DMS153 treated with DMSO at 0.1 percent for 48 hours (cell line): Measurements from ENCODE around the gene KCNJ15.
A peak's percentile ranks its signal among the peaks of the same experiment; 100 is the strongest.
"Not testable (repeated sequence)": the region's sequence is repeated elsewhere in the genome, so short reads cannot be mapped to it uniquely, and the experiment has no call there.

ENCODE experiments used
- DNase-seq: peaks from one replicate; lab custom pipeline; 2025; ENCODE audit not compliant: unreplicated experiment; lab: John Stamatoyannopoulos, UW

The KCNJ15 gene

GRCh38 chr21:38256599-38257302, at the start of gene KCNJ15:
KCNJ15 (plus strand) TSS chr21:38256991; CDS start chr21:38299262, 42,271 bp downstream.
- DNase-seq: no peak

DNA sequence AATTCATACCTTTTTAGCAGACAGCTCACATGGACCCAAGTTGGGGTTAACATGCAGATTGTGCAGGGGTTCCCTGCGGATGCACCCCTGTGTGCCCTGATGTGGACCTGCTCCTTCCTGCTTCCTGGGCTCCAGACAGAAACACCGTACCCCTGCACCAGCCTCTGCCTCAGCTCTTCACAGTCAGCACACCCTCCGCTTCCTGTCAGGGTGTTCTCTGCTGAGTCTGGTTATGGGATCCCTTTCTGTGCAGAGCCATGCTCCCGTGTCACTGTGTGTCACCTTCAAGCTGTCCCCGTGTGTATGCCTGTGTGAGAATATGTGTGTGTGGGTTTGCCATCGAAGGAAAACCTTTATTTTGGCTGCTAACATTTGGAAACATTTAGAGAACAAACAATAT, 48.7 kb upstream of the KCNJ15 start:
- DNase-seq: no peak

GRCh38 chr21:38211321-38211720, 45.5 kb upstream of the KCNJ15 start:
- DNase-seq: no peak

DNA sequence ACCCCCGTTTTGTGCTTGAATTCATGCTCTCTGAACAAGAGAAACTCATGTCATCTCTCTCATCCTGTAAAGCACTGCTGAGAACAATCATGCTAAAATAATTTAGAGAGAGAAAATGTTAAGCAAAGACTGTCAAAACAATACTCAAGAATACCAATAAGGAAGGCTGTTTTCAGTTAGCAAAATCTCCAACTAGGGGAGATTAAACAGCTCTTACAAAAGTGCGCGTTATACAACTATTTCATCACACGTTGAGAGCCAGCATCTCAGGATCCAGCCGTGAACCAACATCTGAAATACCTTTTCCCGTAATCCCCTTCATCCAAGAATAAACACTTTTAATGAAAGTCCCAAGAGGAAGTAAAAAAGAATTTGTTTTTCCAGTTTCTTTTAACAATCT, 44.1 kb upstream of the KCNJ15 start:
- no peak for DNase-seq

- DNase-seq: peak; percentile 91
Observed at GRCh38 chr21:38219049-38219628, 37.7 kb upstream of the KCNJ15 start.

DNA sequence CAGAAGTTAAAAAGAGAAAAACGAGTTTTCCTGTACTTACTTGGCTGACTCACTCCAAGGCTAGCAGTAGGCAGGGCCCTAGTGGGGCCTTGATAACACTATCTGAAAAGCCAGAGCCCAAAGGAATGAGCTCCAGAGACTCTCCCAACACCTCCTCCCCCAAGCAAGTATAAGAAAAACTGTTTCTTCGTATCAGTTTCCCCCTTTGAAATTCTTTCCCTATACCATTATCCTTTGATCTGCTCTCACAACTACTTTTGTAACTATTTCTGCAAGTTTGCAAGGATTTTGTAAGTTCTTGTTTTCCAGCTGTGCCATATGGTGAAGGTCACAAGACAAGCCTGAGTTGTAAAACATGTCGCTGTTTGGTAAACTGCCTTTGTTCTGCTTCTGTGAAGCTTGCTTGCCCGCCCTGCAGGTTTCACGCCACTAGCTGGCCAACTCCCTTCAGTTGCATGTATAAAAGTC, 36.5 kb upstream of the KCNJ15 start:
- DNase-seq: no peak

DNA sequence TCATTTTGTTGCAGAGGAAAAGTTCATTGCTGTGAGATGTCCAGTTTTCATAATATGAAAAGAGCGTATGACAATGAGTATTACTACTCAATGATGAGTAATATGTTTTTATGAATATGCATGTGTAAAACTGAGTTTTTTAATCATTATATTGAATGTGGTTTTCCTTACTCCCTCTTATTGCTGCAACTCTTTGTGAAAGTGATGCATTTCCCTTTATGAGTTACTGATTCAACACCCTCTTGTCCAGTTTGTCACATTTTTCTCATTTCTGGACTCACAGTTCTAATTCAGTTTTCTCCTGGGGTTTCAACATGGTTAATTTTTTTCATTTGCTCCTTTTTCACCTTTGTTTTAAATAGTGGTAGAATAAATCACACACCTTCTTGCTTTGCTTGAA, 35.2 kb upstream of the KCNJ15 start:
- DNase-seq: no peak

GRCh38 chr21:38223893-38224540, 32.8 kb upstream of the KCNJ15 start:
- DNase-seq: no peak

GRCh38 chr21:38227401-38227800, 29.4 kb upstream of the KCNJ15 start:
- no peak for DNase-seq

DNA sequence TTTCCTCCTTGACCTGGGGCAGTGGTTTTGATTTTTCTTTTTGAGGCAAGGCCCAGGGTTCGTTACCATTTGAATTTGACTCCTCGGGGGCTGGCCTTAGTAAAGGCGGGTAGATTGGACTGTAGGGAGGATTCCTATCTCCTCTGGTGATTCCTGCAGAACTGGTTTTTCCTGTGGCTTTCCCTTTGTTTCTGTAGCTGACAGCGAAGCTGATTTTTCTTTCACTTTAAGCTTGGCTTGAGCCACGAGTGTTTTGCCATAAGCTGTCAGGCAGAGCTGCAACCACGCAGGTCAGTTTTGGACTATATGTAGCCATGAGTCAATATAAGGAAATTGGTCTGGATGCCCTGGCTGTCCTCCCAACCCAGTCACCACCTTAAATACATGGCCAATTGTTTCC, 28.7 kb upstream of the KCNJ15 start:
- peak; percentile 39 for DNase-seq

DNA sequence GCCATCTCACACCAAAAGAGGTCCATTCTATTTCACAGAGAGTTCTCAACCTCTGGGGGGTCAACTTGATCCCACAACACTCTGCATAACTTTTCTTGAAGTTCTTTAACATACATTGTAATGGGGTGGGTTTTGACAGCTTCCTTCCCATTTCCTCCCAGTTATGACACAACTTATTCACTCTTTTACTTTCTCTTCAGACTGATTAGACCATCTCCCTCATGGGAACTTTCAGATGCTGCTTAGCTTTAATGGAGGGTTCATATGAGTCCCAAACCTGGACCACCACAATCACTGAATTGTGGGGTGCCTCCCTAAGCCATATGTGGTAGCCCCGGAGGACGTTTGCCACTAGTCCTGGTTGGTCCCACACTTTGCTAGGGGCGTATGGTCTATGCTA, 28.3 kb upstream of the KCNJ15 start:
- no peak for DNase-seq

DNA sequence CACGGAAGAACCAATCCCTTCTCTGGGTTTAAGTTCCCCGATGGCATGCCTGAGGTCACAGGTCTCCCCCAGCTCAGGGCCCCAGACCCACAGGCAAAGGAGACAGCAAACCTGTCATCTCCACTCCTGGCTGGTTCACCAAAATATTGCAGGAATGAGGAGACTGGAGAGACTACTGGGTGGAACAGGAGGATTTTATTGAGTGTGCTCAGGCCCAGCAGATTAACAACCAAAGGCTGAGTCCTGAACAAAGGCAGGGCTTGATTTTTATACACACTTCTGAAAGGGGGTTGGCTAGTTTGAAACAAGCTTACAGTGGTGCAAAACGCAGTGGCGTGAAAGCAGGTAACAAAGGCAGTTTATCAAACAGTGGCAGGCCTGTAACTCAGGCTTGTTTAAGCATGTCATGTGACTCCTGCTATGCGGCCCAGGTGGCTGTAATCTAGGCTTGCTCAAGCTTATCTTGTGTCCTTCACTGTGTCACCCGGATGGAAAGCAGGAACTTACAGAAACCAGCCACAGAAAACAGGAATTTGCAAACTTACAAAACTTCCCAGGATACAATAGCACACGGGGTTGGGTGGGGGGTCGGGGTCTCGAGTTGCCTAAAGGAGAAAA, 27.4 kb upstream of the KCNJ15 start:
- no peak for DNase-seq

GRCh38 chr21:38234395-38235142, 22.2 kb upstream of the KCNJ15 start:
- DNase-seq: no peak

GRCh38 chr21:38235251-38235650, 21.5 kb upstream of the KCNJ15 start:
- not testable (repeated sequence) for DNase-seq

DNA sequence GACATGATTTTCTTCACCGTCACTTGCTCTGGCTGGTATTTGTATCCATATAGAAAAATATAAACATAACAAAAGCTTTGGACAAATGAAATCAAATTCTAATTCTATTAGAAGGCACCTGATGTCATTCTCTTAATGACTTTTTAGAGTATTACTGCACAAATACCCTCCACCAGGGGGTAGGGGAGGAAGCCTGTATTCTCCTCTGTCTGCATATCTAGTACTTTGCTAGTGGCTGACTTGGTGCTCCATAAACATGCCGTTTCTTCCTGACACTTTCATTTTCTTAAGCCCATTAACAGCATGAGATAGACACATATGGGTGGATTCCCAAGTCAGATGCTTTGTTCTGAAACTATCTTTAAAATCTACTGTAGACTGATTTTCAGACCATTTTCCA, 20.6 kb upstream of the KCNJ15 start:
- DNase-seq: no peak

DNA sequence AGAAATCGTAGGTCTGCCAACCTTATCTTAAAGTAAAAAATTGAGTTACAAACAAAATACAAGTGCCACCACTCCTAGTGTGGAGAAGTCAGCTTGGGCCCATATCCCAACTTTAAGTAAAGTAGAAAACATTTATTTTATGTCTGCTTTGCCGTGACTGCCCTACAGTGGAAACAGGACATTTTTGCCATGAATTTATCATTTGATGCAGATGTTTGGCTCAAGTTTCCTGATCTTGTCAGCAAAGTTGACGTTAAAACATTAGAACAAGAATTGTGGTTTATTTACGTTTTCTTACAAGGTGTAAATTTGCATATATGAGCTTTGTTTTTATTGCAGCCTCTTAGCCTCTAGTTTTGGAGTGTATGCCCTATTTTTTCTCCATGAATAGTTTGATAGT, 17.1 kb upstream of the KCNJ15 start:
- no peak for DNase-seq

GRCh38 chr21:38240129-38240528, 16.7 kb upstream of the KCNJ15 start:
- DNase-seq: no peak

- DNase-seq: no peak
Observed at GRCh38 chr21:38241029-38241740, 15.6 kb upstream of the KCNJ15 start.

- no peak for DNase-seq
Observed at GRCh38 chr21:38242061-38242460, 14.7 kb upstream of the KCNJ15 start.

GRCh38 chr21:38243732-38244406, 12.9 kb upstream of the KCNJ15 start:
- DNase-seq: no peak
